CD4-positive, alpha-beta T cell treated with Interleukin-6 for 4 hours (primary cell): Measurements from ENCODE around the gene LIG3.
A peak's percentile ranks its signal among the peaks of the same experiment; 100 is the strongest.
"Not testable (repeated sequence)": the region's sequence is repeated elsewhere in the genome, so short reads cannot be mapped to it uniquely, and the experiment has no call there.

ENCODE experiments used
- DNase-seq: peaks from one replicate; pipeline ENCODE4 v3.0.0-alpha.2; 2020; ENCODE audit warnings: mixed read lengths

Gene LIG3

DNA sequence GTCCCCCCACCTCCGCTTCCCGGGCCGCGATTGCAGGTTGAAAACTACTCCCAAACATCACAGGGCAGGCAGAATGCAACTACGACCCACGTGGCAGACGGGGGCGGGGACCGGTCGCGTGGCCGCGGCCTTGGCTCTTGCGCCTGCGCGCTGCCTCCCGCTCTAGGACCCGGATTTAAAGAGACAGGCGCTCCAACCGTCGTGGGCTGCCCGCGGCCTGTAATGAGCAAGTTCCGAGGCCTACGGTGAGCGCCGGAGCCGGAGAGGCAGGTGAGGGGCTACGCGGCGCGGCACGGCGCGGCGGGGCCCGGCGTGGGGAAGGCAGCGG is at the start of gene LIG3:
LIG3 (plus strand) TSS at position 160 of the 328 bp plus-strand sequence. CDS start 2,494 bp downstream, outside the sequence.
- DNase-seq: peak; percentile 96

DNA sequence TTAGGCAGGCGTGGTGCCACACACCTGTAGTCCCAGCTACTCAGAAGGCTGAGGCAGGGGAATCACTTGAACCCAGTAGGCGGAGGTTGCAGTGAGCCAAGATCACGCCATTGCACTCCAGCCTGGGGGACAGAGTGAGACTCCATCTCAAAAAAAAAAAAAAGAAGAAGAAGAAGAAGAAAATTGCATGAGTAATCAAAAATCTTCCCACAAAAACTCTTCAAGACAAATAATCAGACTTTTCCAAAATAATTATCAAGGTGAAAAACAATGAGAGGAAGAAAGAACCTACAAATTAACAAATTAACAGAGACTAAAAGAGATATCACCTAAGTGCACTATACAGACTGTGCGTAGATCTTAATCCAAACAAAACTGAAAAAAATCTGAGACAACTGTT is 29.5 kb upstream of the LIG3 start:
- DNase-seq: not testable (repeated sequence)

DNA sequence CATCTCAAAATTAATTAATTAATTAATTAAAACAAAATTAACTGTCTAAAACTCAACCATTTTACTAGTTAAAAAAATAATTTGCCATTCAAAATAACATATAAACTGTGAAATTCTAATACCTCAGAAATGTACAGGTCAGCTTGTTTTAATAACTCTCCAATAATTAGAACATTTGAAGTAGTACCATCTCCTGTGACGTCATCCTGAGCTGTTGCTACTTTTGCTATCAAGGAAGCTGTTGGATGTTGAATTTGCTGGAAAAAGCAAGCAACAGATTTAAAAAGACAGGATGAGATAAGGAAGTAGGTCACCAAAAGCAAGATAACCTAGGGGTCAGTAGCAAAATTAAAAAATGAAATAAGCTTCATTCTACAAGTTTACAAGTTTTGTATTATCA is 21.9 kb upstream of the LIG3 start:
- DNase-seq: no peak

DNA sequence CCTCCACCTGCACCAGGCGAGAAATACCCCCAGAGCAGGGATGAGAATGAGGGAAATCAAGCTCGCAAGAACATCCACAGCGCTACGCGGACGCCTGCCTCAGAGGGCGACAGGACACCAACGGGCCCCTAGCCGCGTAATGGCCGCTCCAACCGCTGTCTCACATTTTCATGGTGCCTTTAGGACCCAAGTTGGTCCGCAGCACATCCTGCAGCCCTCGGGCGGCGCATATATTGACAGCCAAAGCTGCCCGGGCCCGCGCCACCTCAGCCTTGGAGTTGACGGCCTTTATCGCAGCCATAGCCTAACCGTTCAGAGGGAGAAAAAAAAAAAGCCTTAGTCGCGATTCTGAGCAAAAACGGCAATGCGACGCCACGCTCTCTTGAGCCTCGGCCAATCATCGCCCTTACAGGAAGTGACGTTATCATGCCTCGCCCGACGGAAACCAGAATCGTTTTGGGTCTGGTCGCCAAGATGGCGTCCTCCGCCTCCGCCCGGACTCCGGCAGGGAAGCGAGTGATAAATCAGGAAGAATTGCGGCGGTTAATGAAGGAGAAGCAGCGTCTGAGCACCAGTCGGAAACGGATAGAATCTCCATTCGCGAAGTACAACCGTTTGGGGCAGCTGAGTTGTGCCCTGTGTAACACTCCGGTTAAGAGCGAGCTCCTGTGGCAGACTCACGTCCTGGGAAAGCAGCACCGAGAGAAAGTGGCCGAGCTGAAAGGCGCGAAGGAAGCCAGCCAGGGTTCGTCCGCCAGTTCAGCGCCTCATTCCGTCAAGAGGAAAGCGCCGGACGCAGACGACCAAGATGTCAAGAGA is 19.0 kb upstream of the LIG3 start, which contains the start of the genes CCT6B and ZNF830:
CCT6B (minus strand) TSS at position 368 of the 819 bp plus-strand sequence; CDS start at position 301, 67 bp downstream.
ZNF830 (plus strand) TSS at position 448 of the 819 bp plus-strand sequence; CDS start at position 475, 27 bp downstream.
- DNase-seq: peak; percentile 90

DNA sequence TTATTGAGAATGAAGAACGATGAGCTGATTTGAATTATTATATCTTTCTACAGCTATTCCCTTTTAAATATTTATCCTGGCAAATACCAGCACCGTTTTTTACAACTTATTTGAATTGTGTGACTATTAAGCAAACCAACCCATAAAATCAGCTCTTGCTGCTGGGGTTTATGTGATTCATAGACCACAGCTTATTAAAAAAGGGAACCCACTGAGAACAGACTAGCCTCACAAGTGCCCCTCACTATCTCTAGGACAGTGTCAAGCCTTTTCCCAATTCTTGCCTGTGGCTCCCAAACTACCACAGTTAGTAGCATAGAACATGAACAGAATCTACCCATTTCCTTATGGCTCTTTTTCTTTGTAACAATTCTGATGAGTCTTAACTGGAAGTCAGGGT is 6.1 kb upstream of the LIG3 start:
- DNase-seq: no peak

DNA sequence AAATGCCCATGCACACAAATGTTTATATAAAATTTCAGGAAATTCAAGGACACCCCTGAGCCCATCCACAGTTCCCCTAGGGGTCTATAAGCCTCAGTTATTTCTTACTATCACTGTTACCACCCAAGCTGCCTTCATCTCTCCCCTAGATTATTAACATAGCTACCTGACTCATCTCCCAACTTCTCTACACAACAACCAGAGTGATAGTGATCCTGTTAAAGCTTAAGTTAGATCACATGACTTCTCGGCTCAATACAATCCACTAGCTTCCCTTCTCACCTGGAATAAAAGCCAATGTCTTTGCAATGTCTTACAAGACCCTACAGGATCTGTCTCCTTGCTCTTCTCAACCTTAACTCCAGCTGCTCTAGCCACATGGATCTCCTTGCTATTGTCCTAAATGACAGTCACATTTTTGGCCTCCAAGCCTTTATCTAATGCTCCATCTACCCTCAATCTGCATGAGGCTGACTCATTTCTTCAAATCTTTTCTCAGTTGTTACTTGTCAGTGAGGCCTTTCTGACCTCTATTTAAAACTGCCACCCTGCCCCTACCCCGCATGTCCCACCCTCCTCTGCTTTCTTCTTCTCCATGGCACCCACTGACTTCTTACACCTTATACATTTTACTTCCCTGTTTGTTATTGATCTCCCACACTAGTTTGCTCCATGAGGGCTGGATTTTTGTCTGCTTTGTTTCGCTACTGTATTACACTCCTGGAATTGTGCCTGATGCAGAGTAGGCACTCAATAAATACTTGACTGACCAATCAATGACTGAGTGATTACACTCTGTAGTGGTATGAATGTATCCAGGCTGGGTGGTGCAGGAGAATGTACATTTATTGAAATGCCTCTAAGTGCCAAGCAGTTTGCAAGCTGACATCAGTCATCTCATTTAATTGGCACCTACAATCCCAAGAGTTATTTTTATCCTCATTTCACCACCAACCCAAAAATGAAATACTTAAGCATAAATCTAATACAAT is 5.2 kb upstream of the LIG3 start:
- DNase-seq: no peak

DNA sequence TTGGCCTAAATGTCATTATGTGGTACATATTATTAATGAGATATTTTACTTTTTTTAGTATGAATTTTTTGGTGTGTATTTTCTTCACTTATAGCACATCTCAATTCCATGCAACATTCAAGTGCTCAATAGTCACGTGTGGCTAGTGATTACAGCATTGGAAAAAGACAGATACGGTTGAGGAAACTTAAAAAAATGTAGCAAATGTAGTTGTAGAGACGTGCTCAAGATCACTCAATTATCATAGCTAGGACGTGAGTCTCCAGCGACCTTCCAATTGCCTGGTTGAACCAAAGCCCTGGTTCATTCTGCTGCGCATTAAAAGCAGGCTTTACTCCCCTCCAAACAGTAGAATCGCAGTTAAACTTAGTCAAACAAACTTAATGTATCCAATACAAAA is 1.2 kb upstream of the LIG3 start:
- no peak for DNase-seq

DNA sequence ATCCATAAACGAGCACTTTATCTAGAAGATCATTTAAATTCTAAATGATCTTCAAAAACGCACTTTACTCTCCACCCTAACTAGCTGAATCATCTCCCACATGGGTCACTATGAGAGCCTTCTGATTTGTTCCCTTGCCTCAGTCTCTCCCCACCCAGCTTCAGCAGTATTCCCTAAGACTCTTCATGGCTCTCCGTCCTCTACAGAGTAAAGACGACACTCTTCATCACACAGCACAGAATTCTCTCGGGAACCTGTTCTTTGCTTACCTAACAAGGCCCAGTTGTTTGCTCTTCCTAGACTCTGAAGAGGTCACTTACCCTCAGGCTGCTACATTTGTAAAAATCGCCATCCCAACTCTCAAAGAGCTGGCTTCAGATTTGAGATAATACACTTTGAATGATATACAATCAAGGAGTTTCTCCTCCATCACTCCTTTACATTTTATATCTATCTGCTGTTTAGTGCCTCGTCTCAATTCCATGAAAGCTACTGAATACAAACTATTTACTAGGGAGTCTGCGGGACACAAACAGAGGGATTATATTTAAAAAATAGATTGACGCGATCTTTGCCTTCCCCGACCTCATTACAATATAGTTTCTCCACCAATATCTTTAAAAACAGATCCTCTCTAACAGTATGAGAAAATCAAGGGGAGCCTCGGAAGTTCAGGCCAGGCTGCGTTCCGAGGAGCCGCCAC is 511 bp upstream of the LIG3 start:
- no peak for DNase-seq

DNA sequence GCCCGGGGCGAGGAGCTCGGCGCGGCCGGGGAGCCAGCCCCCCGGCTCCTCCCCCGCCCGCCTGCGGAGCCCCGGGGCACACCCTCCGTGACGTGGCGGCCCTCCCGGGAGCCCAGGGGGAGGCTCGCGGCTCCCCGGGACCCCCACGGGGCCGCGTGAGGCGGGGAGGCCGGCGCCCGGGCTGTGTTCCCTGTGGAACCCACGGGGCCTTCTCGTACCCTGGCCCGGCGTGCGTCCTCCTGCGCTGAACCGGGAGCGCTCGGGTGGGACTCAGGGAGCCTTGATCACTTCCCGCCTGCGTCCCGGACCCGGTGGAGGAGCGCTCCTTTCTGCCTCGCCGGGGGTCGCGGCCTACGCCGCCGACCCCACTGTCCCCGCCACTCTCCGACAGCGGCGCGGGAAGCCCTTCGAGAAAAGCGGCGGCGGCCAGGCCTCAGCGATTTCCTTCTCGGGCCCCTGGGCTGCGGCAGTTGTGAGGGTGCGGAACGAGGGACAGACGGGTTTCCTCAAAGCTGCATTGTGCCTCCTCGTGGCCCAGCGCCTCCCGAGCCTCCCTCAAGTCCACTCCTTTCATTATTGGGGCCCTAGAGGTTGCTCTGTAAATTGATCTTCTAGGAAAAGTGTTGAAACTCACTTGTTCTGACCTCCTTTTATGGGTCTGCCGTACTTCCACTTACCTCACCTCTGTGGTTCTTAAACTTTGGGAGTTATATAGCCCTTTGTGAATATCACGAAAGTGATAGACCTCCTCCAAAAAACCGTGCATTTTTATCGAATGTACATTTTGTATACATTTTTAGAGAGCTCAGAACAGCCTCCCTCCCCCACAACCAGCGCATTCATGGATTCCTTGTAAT is 597 bp downstream of the LIG3 start:
- DNase-seq: peak; percentile 83

DNA sequence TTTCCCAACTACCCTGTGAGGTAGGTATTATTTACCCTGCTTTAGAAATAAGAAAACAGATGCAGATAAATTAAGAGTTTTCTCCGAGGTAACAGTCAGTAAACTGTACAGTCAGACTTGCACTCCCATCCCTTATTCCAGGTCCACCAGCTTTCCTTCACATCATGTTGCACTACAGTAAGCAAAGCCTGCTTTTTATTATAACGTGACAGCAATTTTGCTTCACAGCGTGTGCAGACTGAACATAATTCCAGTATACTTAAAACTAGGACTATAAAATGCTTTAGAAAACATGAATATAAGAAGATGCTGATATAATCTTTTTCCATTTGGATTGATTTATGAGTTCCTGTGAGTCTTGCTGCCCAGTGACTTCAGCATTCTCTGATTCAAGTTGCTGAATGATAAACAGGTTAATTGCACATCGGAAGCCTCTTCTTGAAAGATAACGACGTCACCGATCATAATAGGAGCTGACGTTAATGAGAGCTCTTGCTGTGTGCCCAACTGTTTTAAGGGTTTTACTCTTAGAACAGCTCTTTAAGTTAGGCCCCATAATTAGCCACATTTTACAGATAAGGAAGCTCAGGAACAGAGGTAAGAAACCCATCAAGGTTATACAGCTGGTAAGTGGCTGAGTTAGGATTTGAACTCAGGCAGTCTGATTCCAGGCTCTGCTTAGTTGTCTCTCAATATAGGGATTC is 1.4 kb downstream of the LIG3 start:
- DNase-seq: no peak

DNA sequence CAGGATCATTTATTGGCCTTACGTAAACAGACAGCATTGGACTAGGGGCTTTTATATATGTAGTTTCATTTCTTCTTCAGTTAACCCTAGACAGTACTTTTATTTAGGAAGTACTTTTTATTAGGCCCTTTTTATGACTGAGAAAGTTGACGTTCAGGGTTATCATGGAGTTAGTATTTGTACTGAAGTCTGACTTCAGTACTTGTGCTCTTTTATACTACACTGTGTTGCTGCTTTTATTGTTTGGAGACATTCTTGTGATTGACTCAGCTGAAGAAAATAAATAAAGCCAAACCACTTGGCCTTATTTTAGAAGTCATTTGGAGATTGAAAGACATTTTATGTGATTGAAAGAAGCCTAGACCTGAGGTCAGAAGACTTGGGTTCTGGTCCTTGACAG is 6.9 kb downstream of the LIG3 start:
- DNase-seq: no peak

DNA sequence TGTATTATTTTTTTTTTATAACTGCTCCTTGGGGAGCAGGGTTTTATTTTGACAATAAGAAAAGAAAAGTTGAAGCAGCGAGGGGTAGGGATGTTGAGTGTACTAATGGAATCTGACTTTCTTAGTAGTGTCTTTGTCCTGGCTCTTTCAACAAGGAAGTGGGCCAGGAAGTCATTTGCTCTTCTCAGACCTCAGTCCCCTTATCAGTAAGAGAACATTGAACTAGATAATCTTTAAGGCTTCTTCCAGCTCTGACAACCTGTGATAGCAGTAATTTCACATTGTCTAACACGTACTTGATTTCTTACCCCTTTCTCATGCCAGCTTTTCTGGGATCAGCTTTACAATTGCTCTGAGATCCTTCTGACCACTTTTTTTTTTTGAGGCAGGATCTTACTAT is 8.3 kb downstream of the LIG3 start:
- no peak for DNase-seq

DNA sequence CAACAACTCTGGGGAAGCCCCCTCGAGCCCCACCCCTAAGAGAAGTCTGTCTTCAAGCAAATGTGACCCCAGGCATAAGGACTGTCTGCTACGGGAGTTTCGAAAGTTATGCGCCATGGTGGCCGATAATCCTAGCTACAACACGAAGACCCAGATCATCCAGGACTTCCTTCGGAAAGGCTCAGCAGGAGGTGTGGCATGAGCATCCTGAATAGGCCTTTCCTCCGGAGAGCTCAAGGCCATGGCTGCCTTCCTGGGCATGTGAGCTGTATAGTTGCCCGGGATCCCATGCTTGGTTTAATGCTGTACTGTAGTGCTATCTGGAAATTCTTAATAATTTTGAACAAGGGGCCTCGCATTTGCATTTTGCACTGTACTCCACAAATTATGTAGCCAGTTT is 9.2 kb downstream of the LIG3 start:
- no peak for DNase-seq

DNA sequence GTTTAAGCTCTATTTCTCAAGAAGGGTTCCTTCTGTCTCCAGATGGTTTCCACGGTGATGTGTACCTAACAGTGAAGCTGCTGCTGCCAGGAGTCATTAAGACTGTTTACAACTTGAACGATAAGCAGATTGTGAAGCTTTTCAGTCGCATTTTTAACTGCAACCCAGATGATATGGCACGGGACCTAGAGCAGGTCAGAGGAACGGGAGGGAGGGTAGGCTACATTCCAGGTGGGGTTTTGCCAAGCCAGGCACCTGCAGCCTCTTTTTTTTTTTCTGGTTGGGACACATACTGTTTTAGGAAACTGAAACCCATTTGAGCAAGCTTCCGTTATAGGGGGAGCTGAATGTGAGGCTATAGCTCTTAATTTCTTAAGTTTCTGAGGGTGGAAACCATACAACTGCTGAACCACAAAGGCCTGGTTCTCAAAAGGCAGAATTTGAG is 10.6 kb downstream of the LIG3 start:
- no peak for DNase-seq

DNA sequence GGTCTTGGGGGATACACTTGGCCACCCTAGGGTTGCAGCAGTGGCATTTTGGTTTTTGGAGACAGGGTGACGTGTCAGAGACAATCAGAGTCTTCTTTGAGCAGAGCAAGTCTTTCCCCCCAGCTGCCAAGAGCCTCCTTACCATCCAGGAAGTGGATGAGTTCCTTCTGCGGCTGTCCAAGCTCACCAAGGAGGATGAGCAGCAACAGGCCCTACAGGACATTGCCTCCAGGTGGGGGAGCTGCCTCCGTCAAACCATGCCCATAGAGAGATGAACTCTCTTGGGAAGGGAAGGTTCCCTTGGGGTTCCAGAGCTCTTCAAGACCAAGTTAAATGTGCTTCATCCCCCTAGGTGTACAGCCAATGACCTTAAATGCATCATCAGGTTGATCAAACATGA is 11.3 kb downstream of the LIG3 start:
- no peak for DNase-seq

DNA sequence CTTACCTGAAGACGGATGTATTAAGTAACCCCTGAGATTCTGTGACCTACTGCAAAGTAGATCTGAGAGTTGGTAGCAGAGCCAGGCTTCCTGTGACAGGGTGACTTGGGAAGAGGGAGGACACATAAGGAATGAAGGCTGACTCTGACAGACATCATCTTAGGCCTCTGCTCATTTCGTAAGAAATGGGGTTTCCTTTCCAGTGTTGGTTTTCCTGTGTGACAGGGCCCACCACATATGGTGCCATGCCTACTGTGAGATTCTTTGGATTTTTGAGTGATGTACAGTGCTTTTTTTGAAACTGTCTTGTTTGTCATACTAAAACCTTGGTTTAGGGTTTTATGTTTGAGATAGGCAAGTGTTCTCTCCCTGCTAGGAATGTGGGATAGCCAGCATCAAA is 12.7 kb downstream of the LIG3 start:
- no peak for DNase-seq

DNA sequence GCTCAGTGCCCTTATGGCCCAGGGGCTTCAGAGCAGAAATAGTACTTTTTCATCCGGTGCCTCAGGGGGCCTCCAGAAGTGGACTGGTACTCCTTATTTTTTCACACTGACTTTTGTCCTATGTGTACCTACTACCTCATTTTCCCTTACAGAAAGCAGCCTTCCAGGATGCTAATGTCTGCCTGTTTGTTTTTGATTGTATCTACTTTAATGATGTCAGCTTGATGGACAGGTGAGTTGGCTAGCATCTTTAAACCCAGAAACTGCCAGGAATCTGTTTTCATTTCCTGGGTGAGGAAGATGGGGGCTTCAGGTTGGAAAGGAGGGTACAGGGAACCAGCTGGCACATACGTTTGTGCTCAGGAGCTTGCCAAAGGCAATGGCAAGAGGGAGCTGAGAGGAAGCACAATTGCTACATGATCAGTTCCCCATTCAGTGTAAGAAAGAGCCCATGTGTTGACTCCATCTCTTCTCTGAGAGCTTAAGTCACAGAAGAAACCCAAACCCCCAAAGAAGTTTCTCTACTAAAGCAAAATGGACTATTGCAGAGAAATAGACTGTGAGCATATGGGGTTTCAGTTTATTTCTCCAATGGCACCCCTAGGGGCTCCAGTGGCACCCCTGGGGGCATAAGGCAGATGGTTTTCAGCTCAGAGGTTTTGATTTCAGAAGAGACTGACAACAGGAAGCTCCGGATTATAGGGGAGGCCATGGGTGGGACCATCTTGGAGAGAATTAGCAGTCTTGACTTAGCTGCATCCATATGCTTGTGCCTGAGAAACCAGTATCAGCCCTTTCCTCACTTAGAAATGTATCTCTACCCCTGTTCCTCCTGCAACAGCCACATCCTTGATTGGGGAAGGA is 16.3 kb downstream of the LIG3 start:
- DNase-seq: no peak

DNA sequence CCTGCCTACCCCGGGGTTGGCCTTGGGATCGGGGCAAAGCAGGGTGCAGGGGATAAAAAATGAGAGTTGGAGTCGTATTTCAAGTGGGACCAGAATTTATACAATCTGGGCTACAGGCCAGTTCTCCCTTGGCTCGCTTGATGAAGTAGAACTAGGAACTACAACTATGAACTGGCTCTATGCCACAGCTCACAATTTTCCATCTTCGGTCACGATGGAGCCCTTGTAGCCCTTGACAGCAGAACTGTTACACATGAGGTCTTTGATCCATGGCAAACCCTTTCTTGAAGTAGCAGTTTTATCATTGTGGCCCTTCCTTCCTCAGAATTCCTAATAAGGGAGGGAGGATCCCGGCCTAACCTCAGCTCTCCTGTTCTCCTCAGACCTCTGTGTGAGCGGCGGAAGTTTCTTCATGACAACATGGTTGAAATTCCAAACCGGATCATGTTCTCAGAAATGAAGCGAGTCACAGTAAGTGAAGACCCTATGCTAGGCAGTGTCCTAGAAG is 17.1 kb downstream of the LIG3 start:
- no peak for DNase-seq

DNA sequence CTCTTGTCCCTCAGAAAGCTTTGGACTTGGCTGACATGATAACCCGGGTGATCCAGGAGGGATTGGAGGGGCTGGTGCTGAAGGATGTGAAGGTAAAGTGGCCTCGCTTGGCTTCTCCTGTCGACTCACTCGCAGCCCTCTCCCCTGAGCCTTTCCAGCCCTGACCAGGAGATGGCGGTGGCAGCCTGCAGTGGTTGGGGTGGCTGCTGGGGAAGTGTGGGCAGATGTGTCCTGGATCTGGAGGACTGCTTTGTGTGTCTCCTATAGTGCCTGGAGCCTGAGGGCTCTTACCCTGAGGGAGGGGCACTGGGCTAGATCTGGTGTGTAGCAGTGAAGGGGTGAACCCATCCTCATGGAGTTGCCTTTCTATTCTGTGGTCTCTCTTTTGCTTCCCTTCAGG is 17.9 kb downstream of the LIG3 start:
- DNase-seq: peak; percentile 82

DNA sequence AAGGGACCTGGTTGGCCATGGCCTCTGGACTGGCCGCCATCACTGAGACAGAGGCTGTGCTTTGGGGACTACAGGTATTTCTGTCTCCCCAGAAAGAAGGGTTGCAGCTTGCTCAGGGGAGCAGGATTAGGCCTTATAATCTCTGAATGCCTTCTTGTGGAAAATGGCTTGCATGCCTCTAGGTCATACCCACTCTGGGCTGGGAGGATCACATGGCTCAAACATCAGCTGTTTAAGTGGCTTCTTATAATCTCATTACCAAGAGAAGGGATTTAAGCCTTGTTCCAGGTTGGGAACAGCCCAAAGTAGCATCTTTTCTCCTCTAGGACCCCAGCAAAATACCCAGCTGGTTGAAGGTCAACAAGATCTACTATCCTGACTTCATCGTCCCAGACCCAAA is 19.1 kb downstream of the LIG3 start:
- DNase-seq: no peak
